ENCODE data around the gene TMA7B.

The TMA7B gene

DNA sequence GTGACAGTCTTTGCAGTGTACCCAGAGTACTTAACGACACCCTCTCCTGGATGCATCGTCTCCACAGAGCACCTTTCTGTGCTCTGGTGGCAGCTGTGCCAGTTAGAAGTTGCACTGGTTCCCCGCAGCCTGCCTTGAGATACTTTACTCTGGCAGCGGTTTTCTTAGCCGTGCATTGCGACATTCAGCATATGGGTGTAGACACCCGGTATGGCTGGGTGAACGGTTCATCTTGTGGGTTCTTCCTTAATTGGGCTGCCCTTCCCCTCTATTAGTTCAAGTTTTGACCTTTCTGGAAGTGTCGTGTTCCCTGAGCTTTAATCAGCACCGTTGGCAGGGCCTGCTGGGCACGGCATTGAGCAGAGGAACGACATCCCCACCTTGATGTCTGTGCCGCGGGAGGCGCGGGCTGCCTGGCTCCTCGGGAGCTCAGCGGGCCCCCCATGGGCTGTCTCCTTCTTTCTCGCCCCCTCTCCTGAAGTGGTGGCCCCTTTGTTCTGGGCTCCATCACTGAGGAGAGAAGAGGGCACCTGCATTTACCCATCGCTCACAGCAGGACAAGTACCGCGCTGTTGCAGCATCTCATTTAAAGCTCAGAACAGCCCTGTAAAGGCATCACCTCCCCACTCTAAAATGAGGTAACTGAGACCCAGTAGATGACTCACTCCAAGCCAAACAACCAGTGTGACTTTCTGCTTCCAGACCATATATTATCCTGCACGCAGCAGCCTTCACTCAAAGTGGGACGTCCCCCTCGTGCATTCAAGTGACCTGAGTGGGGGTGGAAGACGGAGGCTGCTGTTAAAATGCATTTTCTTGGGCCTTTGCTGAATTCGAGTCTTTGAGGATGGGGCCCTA, 47.9 kb downstream of the TMA7B start:
- no peak overlapping the region for H3K4me3 ChIP-seq (replicated peaks in 1 of 2; ENCODE audit: low read depth in 2 of 2, low read length in 2 of 2)
- no peak for DNase-seq (ENCODE audit: low read depth in 2 of 2)
- TF ChIP-seq, protein P1, sequence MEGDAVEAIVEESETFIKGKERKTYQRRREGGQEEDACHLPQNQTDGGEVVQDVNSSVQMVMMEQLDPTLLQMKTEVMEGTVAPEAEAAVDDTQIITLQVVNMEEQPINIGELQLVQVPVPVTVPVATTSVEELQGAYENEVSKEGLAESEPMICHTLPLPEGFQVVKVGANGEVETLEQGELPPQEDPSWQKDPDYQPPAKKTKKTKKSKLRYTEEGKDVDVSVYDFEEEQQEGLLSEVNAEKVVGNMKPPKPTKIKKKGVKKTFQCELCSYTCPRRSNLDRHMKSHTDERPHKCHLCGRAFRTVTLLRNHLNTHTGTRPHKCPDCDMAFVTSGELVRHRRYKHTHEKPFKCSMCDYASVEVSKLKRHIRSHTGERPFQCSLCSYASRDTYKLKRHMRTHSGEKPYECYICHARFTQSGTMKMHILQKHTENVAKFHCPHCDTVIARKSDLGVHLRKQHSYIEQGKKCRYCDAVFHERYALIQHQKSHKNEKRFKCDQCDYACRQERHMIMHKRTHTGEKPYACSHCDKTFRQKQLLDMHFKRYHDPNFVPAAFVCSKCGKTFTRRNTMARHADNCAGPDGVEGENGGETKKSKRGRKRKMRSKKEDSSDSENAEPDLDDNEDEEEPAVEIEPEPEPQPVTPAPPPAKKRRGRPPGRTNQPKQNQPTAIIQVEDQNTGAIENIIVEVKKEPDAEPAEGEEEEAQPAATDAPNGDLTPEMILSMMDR (IDR thresholded peaks at IDR 0.05; ENCODE audit: low read depth, low read length): no peak

DNA sequence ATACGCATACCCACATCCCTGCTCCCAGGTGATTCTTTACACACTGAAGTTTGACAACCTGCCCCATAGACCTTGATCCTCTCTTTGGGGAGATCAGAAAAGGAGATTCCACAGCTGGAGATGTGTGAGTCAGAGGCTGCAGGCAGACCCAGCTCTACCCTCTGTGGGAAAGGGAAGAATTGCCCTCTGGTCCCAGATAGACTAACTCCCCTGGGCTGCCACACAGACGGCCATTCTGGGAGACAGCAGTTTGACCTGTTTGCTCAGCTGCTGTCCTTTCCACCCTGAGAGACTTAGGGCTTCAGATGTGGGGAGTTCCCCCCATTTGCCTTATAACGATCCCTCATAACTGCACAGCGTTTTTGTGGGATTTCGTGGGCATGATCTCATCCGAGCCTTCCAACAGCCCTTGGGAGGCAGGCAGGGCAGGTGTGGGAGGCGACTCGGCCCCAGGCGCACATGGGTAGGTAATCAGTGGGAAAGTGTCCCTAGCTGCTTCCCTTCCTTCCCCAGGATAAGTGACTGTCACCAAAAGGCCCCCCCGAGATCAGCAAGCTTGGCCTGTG, 48.6 kb downstream of the TMA7B start:
- DNase-seq (ENCODE audit: low read depth in 2 of 2): no peak
- H3K4me3 ChIP-seq (replicated peaks in 1 of 2; ENCODE audit: low read depth in 2 of 2, low read length in 2 of 2): no peak overlapping the region
- TF ChIP-seq, protein P1 (IDR thresholded peaks at IDR 0.05; ENCODE audit: low read depth, low read length): no peak

DNA sequence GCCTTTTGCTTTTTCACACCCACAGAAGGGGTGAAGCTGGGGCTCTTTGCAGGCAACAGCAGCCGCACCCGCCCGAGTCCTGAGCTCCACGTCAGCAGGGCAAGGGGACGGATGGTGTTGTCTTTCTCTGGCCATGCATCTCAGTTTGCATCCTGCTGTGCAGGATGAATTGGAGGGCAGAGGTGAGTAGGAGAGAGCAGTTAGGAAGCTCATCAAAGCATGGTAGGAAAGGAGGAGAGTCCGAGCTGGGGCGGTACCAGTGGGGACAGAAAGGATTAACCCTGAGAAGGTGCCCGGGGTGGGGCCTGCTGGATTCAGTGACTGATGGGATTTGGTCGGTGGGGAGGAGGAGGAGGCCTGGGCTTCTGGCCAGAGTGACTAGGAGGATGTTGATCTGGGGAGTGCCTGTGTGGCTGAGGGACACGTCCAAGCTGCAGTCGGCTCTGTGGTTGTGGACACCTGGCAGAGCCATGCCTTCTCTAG, 49.1 kb downstream of the TMA7B start:
- H3K4me3 ChIP-seq (replicated peaks in 1 of 2; ENCODE audit: low read depth in 2 of 2, low read length in 2 of 2): no peak overlapping the region
- TF ChIP-seq, protein P1 (IDR thresholded peaks at IDR 0.05; ENCODE audit: low read depth, low read length): no peak

DNA sequence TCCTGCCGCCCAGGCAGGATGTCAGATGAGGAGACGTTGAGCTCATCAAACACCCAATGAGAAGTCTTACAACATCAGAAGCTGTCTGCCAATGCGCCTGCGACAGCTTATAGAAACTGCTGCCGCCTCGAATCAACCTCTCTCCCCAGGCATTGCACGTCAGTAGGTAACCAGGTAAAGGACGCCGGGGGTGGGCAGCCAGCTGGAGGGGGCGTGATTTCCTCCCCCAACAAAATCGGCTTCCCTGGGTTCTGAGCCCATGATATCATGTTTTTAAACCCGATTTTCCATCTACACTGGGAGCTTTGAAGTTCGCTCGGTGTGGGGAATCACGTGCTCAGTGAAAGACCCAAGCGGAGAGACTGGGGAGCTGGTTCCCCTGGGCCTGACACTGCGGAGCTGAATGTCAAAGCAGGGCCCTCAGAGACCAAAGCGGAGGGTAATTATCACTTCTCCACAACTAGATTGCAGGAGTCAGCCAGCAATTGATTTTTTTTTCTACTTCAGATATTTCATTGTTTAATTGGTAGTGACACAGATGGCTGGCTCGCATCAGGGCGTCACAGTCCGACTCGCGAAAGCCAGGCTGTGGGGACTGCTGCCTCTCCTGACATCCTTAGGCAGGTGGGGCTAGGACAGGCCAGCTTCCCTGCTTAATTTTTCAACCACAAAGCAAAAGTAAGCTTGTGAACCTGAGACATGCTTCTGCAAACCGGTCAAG, 49.9 kb downstream of the TMA7B start:
- no peak for DNase-seq (ENCODE audit: low read depth in 2 of 2)
- no peak overlapping the region for H3K4me3 ChIP-seq (replicated peaks in 1 of 2; ENCODE audit: low read depth in 2 of 2, low read length in 2 of 2)

More for the DNA sequence above, 49.1 kb downstream of the TMA7B start:
- DNase-seq (ENCODE audit: low read depth in 2 of 2): peak in 1 of 2 donors; percentile 6

DNA sequence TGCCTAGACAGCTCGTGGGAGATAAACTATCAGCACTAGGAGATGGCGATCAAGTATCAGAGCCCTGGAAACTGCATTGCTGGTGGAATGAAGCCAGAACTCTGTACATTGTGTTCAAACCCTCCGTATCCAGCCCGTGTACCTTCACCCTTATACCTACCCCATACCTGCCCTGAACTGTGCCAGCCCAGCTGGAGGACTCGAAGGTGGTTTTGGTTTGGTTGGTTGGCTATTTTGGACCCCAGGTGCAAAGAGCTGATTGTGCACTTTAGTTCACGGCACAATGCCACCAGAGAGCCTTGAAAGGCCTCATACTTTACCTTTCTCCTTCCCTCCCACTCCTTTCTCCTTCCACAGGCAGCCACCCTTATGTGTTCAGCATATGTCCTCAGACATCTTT, 50.5 kb downstream of the TMA7B start:
- H3K4me3 ChIP-seq (replicated peaks in 1 of 2; ENCODE audit: low read depth in 2 of 2, low read length in 2 of 2): no peak overlapping the region
- TF ChIP-seq, protein P1 (IDR thresholded peaks at IDR 0.05; ENCODE audit: low read depth, low read length): no peak
- DNase-seq (ENCODE audit: low read depth in 2 of 2): no peak

More for the DNA sequence above, 49.9 kb downstream of the TMA7B start:
- TF ChIP-seq, protein P1 (IDR thresholded peaks at IDR 0.05; ENCODE audit: low read depth, low read length): no peak

All from cardiac fibroblast (primary cell).